ENCODE results near the gene PHF1.

DNA sequence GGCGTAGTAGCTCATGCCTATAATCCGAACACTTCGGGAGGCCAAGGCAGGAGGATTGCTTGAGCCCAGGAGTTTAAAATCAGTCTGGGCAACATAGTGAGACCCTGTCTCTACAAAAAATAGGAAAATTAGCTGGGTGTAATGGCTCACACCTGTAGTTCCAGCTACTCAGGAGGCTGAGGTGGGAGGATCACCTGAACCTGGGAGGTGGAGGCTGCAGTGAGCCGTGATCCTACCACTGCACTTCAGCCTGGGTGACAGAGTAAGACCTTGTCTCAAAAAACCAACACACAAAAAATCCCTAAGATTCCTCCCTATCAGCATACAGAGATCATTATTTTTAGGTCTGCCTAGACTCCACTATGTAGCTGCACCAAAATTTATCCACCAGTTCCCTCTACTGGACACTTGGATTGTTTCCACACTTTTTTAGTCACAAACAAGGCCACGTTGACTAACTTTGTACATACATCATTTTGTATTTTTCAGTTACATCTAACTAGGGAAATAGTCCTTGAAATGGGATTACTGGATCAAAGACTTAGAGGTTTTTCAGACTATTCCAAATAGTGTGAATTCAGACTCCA lies 3.6 kb upstream of the PHF1 start:
- TF ChIP-seq, protein P1, sequence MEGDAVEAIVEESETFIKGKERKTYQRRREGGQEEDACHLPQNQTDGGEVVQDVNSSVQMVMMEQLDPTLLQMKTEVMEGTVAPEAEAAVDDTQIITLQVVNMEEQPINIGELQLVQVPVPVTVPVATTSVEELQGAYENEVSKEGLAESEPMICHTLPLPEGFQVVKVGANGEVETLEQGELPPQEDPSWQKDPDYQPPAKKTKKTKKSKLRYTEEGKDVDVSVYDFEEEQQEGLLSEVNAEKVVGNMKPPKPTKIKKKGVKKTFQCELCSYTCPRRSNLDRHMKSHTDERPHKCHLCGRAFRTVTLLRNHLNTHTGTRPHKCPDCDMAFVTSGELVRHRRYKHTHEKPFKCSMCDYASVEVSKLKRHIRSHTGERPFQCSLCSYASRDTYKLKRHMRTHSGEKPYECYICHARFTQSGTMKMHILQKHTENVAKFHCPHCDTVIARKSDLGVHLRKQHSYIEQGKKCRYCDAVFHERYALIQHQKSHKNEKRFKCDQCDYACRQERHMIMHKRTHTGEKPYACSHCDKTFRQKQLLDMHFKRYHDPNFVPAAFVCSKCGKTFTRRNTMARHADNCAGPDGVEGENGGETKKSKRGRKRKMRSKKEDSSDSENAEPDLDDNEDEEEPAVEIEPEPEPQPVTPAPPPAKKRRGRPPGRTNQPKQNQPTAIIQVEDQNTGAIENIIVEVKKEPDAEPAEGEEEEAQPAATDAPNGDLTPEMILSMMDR (IDR thresholded peaks at IDR 0.05; ENCODE audit: poor library complexity, severe bottlenecking): no peak
- no peak for TF ChIP-seq EZH2 (IDR thresholded peaks at IDR 0.05; ENCODE audit: borderline replicate concordance, insufficient read depth, low read length, poor library complexity, severe bottlenecking)
- TF ChIP-seq RAD21 (conservative IDR thresholded peaks at IDR 0.05): no peak
- no peak for TF ChIP-seq POLR2AphosphoS5 (IDR thresholded peaks at IDR 0.05)
- TF ChIP-seq, protein P2, sequence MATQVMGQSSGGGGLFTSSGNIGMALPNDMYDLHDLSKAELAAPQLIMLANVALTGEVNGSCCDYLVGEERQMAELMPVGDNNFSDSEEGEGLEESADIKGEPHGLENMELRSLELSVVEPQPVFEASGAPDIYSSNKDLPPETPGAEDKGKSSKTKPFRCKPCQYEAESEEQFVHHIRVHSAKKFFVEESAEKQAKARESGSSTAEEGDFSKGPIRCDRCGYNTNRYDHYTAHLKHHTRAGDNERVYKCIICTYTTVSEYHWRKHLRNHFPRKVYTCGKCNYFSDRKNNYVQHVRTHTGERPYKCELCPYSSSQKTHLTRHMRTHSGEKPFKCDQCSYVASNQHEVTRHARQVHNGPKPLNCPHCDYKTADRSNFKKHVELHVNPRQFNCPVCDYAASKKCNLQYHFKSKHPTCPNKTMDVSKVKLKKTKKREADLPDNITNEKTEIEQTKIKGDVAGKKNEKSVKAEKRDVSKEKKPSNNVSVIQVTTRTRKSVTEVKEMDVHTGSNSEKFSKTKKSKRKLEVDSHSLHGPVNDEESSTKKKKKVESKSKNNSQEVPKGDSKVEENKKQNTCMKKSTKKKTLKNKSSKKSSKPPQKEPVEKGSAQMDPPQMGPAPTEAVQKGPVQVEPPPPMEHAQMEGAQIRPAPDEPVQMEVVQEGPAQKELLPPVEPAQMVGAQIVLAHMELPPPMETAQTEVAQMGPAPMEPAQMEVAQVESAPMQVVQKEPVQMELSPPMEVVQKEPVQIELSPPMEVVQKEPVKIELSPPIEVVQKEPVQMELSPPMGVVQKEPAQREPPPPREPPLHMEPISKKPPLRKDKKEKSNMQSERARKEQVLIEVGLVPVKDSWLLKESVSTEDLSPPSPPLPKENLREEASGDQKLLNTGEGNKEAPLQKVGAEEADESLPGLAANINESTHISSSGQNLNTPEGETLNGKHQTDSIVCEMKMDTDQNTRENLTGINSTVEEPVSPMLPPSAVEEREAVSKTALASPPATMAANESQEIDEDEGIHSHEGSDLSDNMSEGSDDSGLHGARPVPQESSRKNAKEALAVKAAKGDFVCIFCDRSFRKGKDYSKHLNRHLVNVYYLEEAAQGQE (IDR thresholded peaks at IDR 0.05; ENCODE audit: borderline replicate concordance): no peak
- no peak for TF ChIP-seq MXI1 (conservative IDR thresholded peaks at IDR 0.05; ENCODE audit: poor library complexity, severe bottlenecking)
- TF ChIP-seq TAF1 (IDR thresholded peaks at IDR 0.05; ENCODE audit: low read depth): no peak
